Right lobe of liver (tissue), 4 donors: Measurements from ENCODE around the gene ABCC1.

Source experiments
- CTCF ChIP-seq, 4 donors: fragments of 200-600 bp in 3 of 4; fragments of 450-650 bp in 1 of 4; IDR thresholded peaks; one replicate each; pipeline versions ENCODE4 v1.5.1 to v1.8.0; 2016 to 2022; ENCODE audit warnings: antibody characterized with exemption in 4 of 4, mild to moderate bottlenecking in 2 of 4
- POLR2A ChIP-seq: fragments of 450-650 bp; IDR thresholded peaks from one replicate; pipeline ENCODE4 v1.6.1; 2017; ENCODE audit warnings: antibody characterized with exemption, mild to moderate bottlenecking
- donor health status: DM: no; HTN: no; CAD: no.
- donor health status: DM: no; HTN: no; CAD: no.
- donor health status: DM: no; HTN: yes; CAD: no.

GRCh38 chr16:16028311-16028999, 79.0 kb downstream of the ABCC1 start:
- TF ChIP-seq CTCF (IDR thresholded peaks at IDR 0.05) = no peak
- TF ChIP-seq POLR2A = no peak
